GM12878 (cell line): Measurements from ENCODE around the gene AKT3.

Experiments used
- CTCF ChIP-seq, 3 experiments: IDR thresholded peaks in 2 of 3; conservative IDR thresholded peaks in 1 of 3; 2 replicates each; pipeline ENCODE4 v1.5.1; 2011; ENCODE audit warnings: low read depth in 3 of 3, low read length in 3 of 3, mild to moderate bottlenecking in 3 of 3, control low read depth in 2 of 3, moderate library complexity in 2 of 3, inconsistent platforms in 1 of 3, mixed read lengths in 1 of 3; ENCODE audit not compliant: control insufficient read depth in 2 of 3, insufficient read depth in 1 of 3; ENCODE audit errors: extremely low read depth in 1 of 3
- DPF2 ChIP-seq: fragments of 450-650 bp; IDR thresholded peaks from 2 replicates; pipeline ENCODE4 v1.6.1; 2017; ENCODE audit warnings: mild to moderate bottlenecking
- FOXK2 ChIP-seq: fragments of 450-650 bp; IDR thresholded peaks from 2 replicates; pipeline ENCODE4 v1.6.1; 2017; ENCODE audit warnings: mild to moderate bottlenecking, moderate library complexity
- PAX5 ChIP-seq: IDR thresholded peaks from 2 replicates; pipeline ENCODE4 v1.6.1; 2011; ENCODE audit warnings: low read depth, low read length, borderline replicate concordance
- PRDM15 ChIP-seq: fragments of 450-650 bp; formaldehyde crosslinking; IDR thresholded peaks from 2 replicates; pipeline ENCODE4 v1.4.0; 2020; ENCODE audit warnings: mild to moderate bottlenecking, moderate library complexity
- RCOR1 ChIP-seq: conservative IDR thresholded peaks from 2 replicates; pipeline ENCODE4 v1.6.1; 2012; ENCODE audit warnings: low read depth, low read length, improper control_type of control experiment
- SPI1 ChIP-seq: IDR thresholded peaks from 2 replicates; pipeline ENCODE4 v1.6.1; 2011; ENCODE audit warnings: low read depth, mild to moderate bottlenecking, low read length, moderate library complexity, borderline replicate concordance; ENCODE audit not compliant: insufficient read depth
- SREBF2 ChIP-seq: IDR thresholded peaks from 2 replicates; pipeline ENCODE4 v1.6.1; 2012; ENCODE audit warnings: mild to moderate bottlenecking, low read length
- USF2 ChIP-seq: IDR thresholded peaks from 2 replicates; pipeline ENCODE4 v1.6.1; 2011; ENCODE audit warnings: low read depth, low read length, improper control_type of control experiment, borderline replicate concordance
- ZBTB11 ChIP-seq: fragments of 450-650 bp; formaldehyde crosslinking; IDR thresholded peaks from 2 replicates; pipeline ENCODE4 v1.5.0; 2022; ENCODE audit warnings: mild to moderate bottlenecking, missing genetic modification characterization
- ZBTB4 ChIP-seq: fragments of 450-650 bp; formaldehyde crosslinking; IDR thresholded peaks from 2 replicates; pipeline ENCODE4 v1.4.0; 2022; ENCODE audit warnings: mild to moderate bottlenecking, moderate library complexity

GRCh38 chr1:243819438-243819839 lies 30.6 kb downstream of the AKT3 start:
- TF ChIP-seq SREBF2 (no peak), CTCF (IDR thresholded peaks at IDR 0.05 in 2 of 3, conservative IDR thresholded peaks at IDR 0.05 in 1 of 3; ENCODE audit: control insufficient read depth in 2 of 3, extremely low read depth in 1 of 3, insufficient read depth in 1 of 3, low read depth in 3 of 3, low read length in 3 of 3) (no peak), PAX5 (no peak), ZBTB4 (CRISPR knock-in tag) (no peak), ZBTB11 (no peak), SPI1 (no peak), USF2 (no peak), RCOR1 (no peak), PRDM15 (CRISPR knock-in tag) (no peak), DPF2 (no peak), FOXK2 (no peak)
